HCT116 (cell line): ENCODE data around the gene CHRNG.

Experiments used
- EZH2phosphoT487 ChIP-seq: fragments of 200-600 bp; IDR thresholded peaks from 2 replicates; pipeline ENCODE4 v1.6.1; 2018; ENCODE audit warnings: antibody characterized with exemption, borderline replicate concordance
- TCF7L2 ChIP-seq: IDR thresholded peaks from 2 replicates; pipeline ENCODE4 v1.7.0; 2011; ENCODE audit warnings: borderline replicate concordance, inconsistent platforms; ENCODE audit not compliant: insufficient read depth, insufficient read length; ENCODE audit errors: extremely low read depth

DNA sequence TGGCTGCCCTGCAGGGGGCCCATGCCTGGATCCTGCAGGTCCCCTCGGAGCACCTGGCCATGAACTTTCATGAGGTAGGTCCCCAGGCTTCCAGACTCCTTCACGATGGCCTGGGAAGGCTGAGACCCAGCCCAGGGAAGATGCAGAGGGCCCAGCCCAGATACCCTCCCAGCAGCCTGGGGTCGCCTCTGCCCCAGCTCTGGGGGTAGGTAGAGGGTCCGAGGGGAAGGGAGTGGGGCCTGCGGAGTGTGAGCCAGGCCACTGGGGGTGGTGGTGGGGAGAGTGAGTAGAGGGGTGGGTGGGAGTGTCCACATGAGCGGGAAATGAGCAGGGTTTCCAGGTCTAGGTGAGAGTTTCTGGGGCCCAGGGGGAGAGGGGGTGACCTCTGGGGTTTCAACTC lies 14.7 kb upstream of the CHRNG start:
- no peak for TF ChIP-seq TCF7L2
- TF ChIP-seq EZH2phosphoT487 = no peak
